Hepatocyte (in vitro differentiated cells): Measurements from ENCODE around the gene SV2C.

ENCODE experiments used
- EZH2 ChIP-seq: fragments of 200-600 bp; sonication (generic); IDR thresholded peaks from 2 replicates; pipeline ENCODE4 v1.6.1; 2016; ENCODE audit warnings: antibody characterized with exemption, mild to moderate bottlenecking, borderline replicate concordance
- EZH2phosphoT487 ChIP-seq: fragments of 200-600 bp; sonication (generic); IDR thresholded peaks from one replicate; pipeline ENCODE4 v1.6.1; 2018; ENCODE audit warnings: antibody characterized with exemption, mild to moderate bottlenecking, low read depth, moderate library complexity; ENCODE audit not compliant: unreplicated experiment, severe bottlenecking
- TF ChIP-seq, protein P1 (sequence below): fragments of 200-600 bp; sonication (generic); IDR thresholded peaks from 2 replicates; pipeline ENCODE4 v1.5.1; 2016; ENCODE audit warnings: antibody characterized with exemption, mild to moderate bottlenecking; ENCODE audit not compliant: poor library complexity

DNA sequence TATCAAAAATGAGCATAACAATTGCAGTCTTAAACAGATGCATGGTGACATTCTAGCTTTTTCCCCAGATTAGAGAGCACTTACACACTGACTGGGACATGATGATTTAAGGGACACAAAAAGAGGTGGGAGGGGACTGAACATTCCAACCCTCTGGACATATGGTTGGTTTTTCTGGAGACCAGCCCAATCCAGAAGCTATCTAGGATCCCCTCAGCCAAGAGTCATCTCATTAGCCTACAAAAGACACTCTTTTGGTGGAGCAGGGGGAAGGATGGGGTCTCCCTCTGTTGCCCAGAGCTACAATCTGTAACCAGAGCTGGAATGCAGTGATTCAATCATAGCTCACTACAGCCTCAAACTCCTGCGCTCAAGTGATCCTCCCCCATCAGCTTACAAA is 222.6 kb downstream of the SV2C start:
- TF ChIP-seq, protein P1, sequence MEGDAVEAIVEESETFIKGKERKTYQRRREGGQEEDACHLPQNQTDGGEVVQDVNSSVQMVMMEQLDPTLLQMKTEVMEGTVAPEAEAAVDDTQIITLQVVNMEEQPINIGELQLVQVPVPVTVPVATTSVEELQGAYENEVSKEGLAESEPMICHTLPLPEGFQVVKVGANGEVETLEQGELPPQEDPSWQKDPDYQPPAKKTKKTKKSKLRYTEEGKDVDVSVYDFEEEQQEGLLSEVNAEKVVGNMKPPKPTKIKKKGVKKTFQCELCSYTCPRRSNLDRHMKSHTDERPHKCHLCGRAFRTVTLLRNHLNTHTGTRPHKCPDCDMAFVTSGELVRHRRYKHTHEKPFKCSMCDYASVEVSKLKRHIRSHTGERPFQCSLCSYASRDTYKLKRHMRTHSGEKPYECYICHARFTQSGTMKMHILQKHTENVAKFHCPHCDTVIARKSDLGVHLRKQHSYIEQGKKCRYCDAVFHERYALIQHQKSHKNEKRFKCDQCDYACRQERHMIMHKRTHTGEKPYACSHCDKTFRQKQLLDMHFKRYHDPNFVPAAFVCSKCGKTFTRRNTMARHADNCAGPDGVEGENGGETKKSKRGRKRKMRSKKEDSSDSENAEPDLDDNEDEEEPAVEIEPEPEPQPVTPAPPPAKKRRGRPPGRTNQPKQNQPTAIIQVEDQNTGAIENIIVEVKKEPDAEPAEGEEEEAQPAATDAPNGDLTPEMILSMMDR, result no peak
- TF ChIP-seq EZH2phosphoT487 (no peak), EZH2 (no peak)
